ENCODE measurements around the gene C16orf86.

Gene C16orf86

GRCh38 chr16:67697422-67698185, 31.0 kb downstream of the C16orf86 start:
- TF ChIP-seq CTCF (IDR thresholded peaks at IDR 0.05; ENCODE audit: control extremely low read depth, extremely low read depth, low read depth, missing control alignments) = no peak
- ChIA-PET CTCF (interaction anchor here (1.4 to 2.0 kb wide), 3 partner anchors 16 to 177 kb away, joined by 4 to 6 read pairs (median 4); no protein-coding TSS in a partner anchor), POLR2A (no interaction called here)
- DNase-seq (ENCODE audit: extremely low spot score) = no peak

- TF ChIP-seq CTCF (IDR thresholded peaks at IDR 0.05; ENCODE audit: control extremely low read depth, extremely low read depth, low read depth, missing control alignments) = no peak
- ChIA-PET POLR2A (no interaction called here), CTCF (no interaction called here)
- DNase-seq (ENCODE audit: extremely low spot score) = no peak
Measured at GRCh38 chr16:67699265-67699664, 32.7 kb downstream of the C16orf86 start.

- TF ChIP-seq CTCF (IDR thresholded peaks at IDR 0.05; ENCODE audit: control extremely low read depth, extremely low read depth, low read depth, missing control alignments) = no peak
- ChIA-PET POLR2A (no interaction called here), CTCF (interaction anchor here (1.5 kb wide), 1 partner anchor 14 kb away, joined by 4 read pairs; no protein-coding TSS in a partner anchor)
- no peak for DNase-seq (ENCODE audit: extremely low spot score)
Measured at GRCh38 chr16:67701420-67701819, 34.8 kb downstream of the C16orf86 start.

GRCh38 chr16:67702130-67702529, 35.5 kb downstream of the C16orf86 start:
- no peak for DNase-seq (ENCODE audit: extremely low spot score)
- TF ChIP-seq CTCF (IDR thresholded peaks at IDR 0.05; ENCODE audit: control extremely low read depth, extremely low read depth, low read depth, missing control alignments) = no peak
- ChIA-PET POLR2A (no interaction called here), CTCF (interaction anchor here (1.5 kb wide), 1 partner anchor 13 kb away, joined by 4 read pairs; no protein-coding TSS in a partner anchor)

GRCh38 chr16:67703626-67704025, 37.0 kb downstream of the C16orf86 start:
- DNase-seq (ENCODE audit: extremely low spot score) = no peak
- no peak for TF ChIP-seq CTCF (IDR thresholded peaks at IDR 0.05; ENCODE audit: control extremely low read depth, extremely low read depth, low read depth, missing control alignments)
- ChIA-PET POLR2A (no interaction called here), CTCF (interaction anchor here (2.1 kb wide), 1 partner anchor 31 kb away, joined by 8 read pairs; no protein-coding TSS in a partner anchor)

GRCh38 chr16:67704110-67704509, 37.5 kb downstream of the C16orf86 start:
- POLR2A ChIA-PET = no interaction called here
- CTCF ChIA-PET = interaction anchor here (2.1 kb wide), 1 partner anchor 31 kb away, joined by 8 read pairs; no protein-coding TSS in a partner anchor
- TF ChIP-seq CTCF (IDR thresholded peaks at IDR 0.05; ENCODE audit: control extremely low read depth, extremely low read depth, low read depth, missing control alignments) = no peak

More at GRCh38 chr16:67704110-67704509, 37.5 kb downstream of the C16orf86 start:
- DNase-seq (ENCODE audit: extremely low spot score) = no peak
